ENCODE data around the gene SHROOM3.

DNA sequence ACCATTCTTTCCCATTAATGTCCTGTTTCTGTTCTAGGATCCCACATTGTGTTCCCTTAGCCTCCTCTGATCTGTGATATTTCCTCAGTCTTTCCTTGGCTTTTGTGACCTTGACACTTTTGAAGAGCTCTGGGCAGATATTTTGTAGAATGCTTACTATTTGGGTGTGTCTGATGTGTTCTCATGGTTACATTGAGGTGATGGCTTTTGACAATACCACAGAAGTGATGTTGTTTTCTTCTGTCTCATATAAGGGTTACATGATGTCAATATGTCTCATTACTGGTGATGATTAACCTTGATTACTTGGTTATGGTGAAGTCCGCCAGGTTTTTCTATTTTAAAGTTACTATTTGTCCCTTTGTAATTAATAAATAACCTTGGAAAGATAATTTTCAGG lies 279.2 kb downstream of the SHROOM3 start:
- no peak for TF ChIP-seq GATA2 (IDR thresholded peaks at IDR 0.05; ENCODE audit: low read depth, low read length)
- TF ChIP-seq GATA3 (IDR thresholded peaks at IDR 0.05; ENCODE audit: low read depth, low read length), result no peak

All from SH-SY5Y (cell line).